ENCODE results near the gene MYO5B. TPM values are rescaled to one million over a fixed set of nuclear protein-coding genes. Genes with fewer than 3 reads are reported as not detected.

The MYO5B gene
- total RNA-seq, 2 experiments from 2014 or later, result not detected

GRCh38 chr18:50203801-50204604 is 9.1 kb upstream of the MYO5B start:
- Mint-ChIP-seq H3K9me3 (peaks cover 3% of the 10 kb centered on the region), H3K4me1 (ENCODE audit: low read depth) (peaks cover 8% of the 10 kb centered on the region), H3K36me3 (ENCODE audit: low read depth) (no peaks in the 10 kb centered on the region), H3K4me3 (no peak overlapping the region), H3K27me3 (peaks cover 71% of the 10 kb centered on the region), H3K27ac (no peak overlapping the region)
- DNase-seq, result peak in 2 of 14 experiments; percentile 30 to 36
- H3K9me3 ChIP-seq (ENCODE audit: control insufficient read depth in 1 of 2, insufficient read depth in 1 of 2, low read length in 2 of 2), result peaks cover 0 to 8% of the 10 kb centered on the region in 2 experiments
- ChIA-PET CTCF (interaction anchor here (1.5 kb wide), 1 partner anchor 153 kb away, joined by 3 read pairs; no protein-coding TSS in a partner anchor), POLR2A (interaction anchor here (0.9 kb wide), 1 partner anchor 9 kb away, joined by 3 read pairs; the partner anchor contains the start of gene MYO5B)
- H3K4me3 ChIP-seq (ENCODE audit: low read length), result no peak overlapping the region
- peaks cover 24 to 47% of the 10 kb centered on the region in 2 experiments for H3K27me3 ChIP-seq (ENCODE audit: control insufficient read depth in 1 of 2, insufficient read depth in 2 of 2, low read length in 2 of 2)
- H3K36me3 ChIP-seq (ENCODE audit: insufficient read depth, low read length), result no peaks in the 10 kb centered on the region
- TF ChIP-seq CTCF (IDR thresholded peaks at IDR 0.05), result no peak
- intact Hi-C loops (cut with DNase I, micrococcal nuclease), result loop anchor here in 1 of 2 experiments (5.0 kb wide), 1 partner anchor 153 kb away; no protein-coding TSS in a partner anchor
- no peak overlapping the region for H3K27ac ChIP-seq (ENCODE audit: low read depth in 1 of 2, low read length in 2 of 2)
- H3K4me1 ChIP-seq (ENCODE audit: insufficient read depth, low read length), result peaks cover 7% of the 10 kb centered on the region
- no peak for ATAC-seq (ENCODE audit: poor library complexity)

DNA sequence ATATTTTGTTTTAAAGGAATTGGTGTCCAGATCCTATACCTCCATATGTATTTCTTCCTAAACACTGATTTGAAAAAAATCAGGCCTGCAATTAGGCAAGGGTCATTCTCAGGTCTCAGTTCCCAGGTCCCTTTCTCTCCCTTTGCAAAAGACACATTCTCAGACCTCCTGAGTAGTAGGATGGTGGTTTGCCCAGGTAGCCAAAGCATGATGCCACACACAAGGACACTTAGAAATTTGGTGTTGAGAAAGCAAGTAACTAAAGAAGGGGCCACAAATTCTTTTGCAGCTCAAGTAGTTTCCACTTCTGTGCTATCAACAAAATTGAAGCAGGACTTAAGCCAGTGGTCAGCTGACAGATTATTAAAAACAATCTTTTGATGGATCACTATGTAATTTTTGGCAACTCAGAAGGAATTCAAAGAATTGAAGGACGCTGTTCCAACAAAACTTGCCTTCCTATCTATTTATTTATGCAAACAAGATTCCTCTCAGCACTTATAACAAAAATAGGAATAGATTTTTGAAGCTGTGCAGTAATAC is 6.6 kb upstream of the MYO5B start:
- ATAC-seq (ENCODE audit: poor library complexity) (no peak), DNase-seq (no peak)
- POLR2A ChIA-PET, result no interaction called here
- H3K4me3 ChIP-seq (ENCODE audit: low read length), result no peak overlapping the region
- H3K36me3 ChIP-seq (ENCODE audit: insufficient read depth, low read length), result no peaks in the 10 kb centered on the region
- CTCF ChIA-PET, result no interaction called here
- peaks cover 7% of the 10 kb centered on the region for H3K4me1 ChIP-seq (ENCODE audit: insufficient read depth, low read length)
- Mint-ChIP-seq H3K27ac (no peak overlapping the region), H3K9me3 (peaks cover 3% of the 10 kb centered on the region), H3K4me1 (ENCODE audit: low read depth) (peaks cover 15% of the 10 kb centered on the region), H3K4me3 (no peak overlapping the region), H3K36me3 (ENCODE audit: low read depth) (no peaks in the 10 kb centered on the region), H3K27me3 (peaks cover 86% of the 10 kb centered on the region)
- H3K27me3 ChIP-seq (ENCODE audit: control insufficient read depth in 1 of 2, insufficient read depth in 2 of 2, low read length in 2 of 2), result peaks cover 31 to 64% of the 10 kb centered on the region in 2 experiments
- H3K9me3 ChIP-seq (ENCODE audit: control insufficient read depth in 1 of 2, insufficient read depth in 1 of 2, low read length in 2 of 2), result peaks cover 0 to 8% of the 10 kb centered on the region in 2 experiments
- no peak for TF ChIP-seq CTCF (IDR thresholded peaks at IDR 0.05)
- no peak overlapping the region for H3K27ac ChIP-seq (ENCODE audit: low read depth in 1 of 2, low read length in 2 of 2)
- intact Hi-C loops (cut with DNase I, micrococcal nuclease), result loop anchor here in 1 of 2 experiments (5.0 kb wide), 1 partner anchor 156 kb away; no protein-coding TSS in a partner anchor

DNA sequence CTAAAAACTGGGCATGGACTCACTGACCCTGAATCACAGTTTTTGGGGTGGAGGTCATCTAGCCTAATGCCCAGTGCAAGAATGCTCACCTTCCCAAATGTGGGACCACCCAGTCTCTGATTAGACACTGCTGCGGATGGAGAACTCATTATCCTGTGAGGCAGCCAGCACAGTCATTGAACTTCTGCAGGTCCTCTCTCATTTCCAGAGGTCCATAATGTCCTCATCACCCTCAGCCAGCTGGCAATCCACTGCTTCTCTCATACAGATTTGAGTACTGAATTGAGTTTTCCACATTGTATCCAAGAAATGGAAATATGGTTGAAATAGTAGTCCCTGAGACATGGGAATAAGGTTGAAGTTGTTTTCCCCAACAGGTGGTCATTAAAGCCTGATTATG is 5.0 kb upstream of the MYO5B start:
- Histone ChIP-seq H3K27me3 (ENCODE audit: control insufficient read depth in 1 of 2, insufficient read depth in 2 of 2, low read length in 2 of 2) (peaks cover 38 to 71% of the 10 kb centered on the region in 2 experiments), H3K4me1 (ENCODE audit: insufficient read depth, low read length) (peaks cover 16% of the 10 kb centered on the region)

More for the DNA sequence above, 5.0 kb upstream of the MYO5B start:
- Histone ChIP-seq H3K27ac (ENCODE audit: low read depth in 1 of 2, low read length in 2 of 2) (no peak overlapping the region), H3K4me3 (ENCODE audit: low read length) (no peak overlapping the region), H3K36me3 (ENCODE audit: insufficient read depth, low read length) (no peaks in the 10 kb centered on the region), H3K9me3 (ENCODE audit: control insufficient read depth in 1 of 2, insufficient read depth in 1 of 2, low read length in 2 of 2) (peaks cover 0 to 8% of the 10 kb centered on the region in 2 experiments)
- intact Hi-C loops (cut with DNase I, micrococcal nuclease), result loop anchor here in 1 of 2 experiments (5.0 kb wide), 1 partner anchor 157 kb away; no protein-coding TSS in a partner anchor
- Mint-ChIP-seq H3K4me3 (no peak overlapping the region), H3K9me3 (peaks cover 3% of the 10 kb centered on the region), H3K36me3 (ENCODE audit: low read depth) (no peaks in the 10 kb centered on the region), H3K4me1 (ENCODE audit: low read depth) (peaks cover 24% of the 10 kb centered on the region), H3K27me3 (peaks cover 85% of the 10 kb centered on the region), H3K27ac (no peak overlapping the region)
- ChIA-PET CTCF (no interaction called here), POLR2A (no interaction called here)
- DNase-seq (no peak), ATAC-seq (ENCODE audit: poor library complexity) (no peak)
- no peak for TF ChIP-seq CTCF (IDR thresholded peaks at IDR 0.05)
